ENCODE results near the gene TMEM82. TPM values are rescaled to one million over a fixed set of nuclear protein-coding genes. Genes with fewer than 3 reads are reported as not detected.

TMEM82 gene
- polyA plus RNA-seq, 1 donor = 15.6 TPM

DNA sequence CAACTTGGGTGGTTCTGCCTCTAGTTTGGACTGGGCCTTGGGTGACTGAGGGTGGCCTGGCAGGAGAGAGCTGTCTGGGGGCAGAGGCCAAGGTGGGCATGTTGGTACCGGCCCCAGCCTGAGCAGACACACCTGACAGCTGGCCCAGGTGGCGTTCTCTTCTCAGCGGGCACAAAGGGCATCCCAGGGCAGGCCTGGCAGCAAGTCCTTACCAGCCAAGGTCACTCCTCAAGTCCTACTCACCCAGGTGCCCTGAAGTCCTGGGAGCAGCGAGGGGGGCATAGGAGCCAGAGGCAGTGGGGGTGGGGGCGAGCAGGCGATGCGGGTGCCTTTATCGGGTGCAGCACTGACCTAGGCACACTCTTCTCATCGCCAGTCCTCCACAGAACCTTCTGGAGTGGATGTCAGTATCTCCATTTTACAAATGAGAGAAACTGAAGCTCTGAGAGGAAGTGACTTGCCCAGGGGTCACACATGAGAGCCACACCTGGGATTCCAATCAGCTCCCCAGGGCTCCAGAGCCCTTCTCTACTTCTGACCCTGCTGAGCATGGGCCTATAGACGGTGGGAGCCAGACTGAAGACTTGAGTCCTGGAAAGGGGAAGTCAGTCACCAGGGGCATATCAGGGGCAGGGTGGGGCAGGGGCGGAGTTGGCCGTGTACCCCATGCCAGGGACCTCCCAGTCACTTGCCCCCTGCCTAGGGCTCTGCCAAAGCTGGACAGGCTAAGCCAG, 6.8 kb upstream of the TMEM82 start:
- DNase-seq = no peak
- no CpG with 5 or more reads among the region's 12 CpGs for WGBS (ENCODE audit: insufficient coverage, low lambda C conversion rate)

DNA sequence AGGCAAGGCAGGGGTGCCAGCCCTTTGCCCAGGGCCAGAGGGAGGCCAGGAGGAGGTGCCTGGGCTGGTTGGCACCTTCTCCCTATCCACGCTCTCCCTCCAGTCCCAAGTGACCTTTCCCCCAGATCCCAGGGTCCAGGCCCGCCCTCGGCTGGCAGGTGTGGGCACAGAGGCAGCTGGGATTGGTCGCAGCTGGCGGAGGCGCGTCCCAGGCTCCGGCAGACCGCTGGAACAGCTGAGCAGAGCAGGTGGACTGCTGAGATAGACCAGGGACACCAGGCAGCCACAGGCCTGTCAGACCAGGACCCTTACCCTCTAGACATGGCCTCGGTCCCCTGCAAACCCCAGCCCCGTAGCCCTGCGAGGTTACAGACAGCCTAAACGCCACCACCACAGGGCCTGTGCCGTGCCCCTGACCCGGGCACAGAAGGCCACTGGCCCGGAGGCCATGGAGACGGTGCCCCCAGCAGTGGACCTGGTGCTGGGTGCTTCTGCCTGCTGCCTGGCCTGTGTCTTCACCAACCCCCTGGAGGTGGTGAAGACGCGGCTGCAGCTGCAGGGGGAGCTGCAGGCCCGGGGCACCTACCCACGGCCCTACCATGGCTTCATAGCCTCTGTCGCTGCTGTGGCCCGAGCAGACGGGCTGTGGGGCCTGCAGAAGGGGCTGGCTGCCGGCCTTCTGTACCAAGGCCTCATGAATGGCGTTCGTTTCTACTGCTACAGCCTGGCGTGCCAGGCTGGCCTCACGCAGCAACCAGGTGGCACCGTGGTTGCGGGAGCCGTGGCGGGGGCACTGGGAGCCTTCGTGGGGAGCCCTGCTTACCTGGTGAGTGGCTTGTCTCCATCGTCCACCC, 6.0 kb upstream of the TMEM82 start, which contains the start of gene SLC25A34:
Gene SLC25A34 (plus strand): TSS at position 221 of the 854 bp plus-strand sequence. CDS start 228 bp downstream, at position 449.
- WGBS (ENCODE audit: insufficient coverage, low lambda C conversion rate) = no CpG with 5 or more reads among the region's 35 CpGs

More for the DNA sequence above, 6.8 kb upstream of the TMEM82 start:
- peak overlapping the region; percentile 81 for H3K27ac ChIP-seq (ENCODE audit: low read length)
- H3K4me1 ChIP-seq (ENCODE audit: control insufficient read depth, insufficient read depth, low read length) = peaks cover 34% of the 10 kb centered on the region
- peaks cover 3% of the 10 kb centered on the region for H3K9me3 ChIP-seq (ENCODE audit: control insufficient read depth, low read depth, low read length)
- peaks cover 51% of the 10 kb centered on the region for H3K36me3 ChIP-seq (ENCODE audit: control insufficient read depth, insufficient read depth, low read length)
- H3K4me3 ChIP-seq (ENCODE audit: low read length) = no peak overlapping the region
- H3K27me3 ChIP-seq (ENCODE audit: control insufficient read depth, insufficient read depth, low read length) = no peaks in the 10 kb centered on the region

DNA sequence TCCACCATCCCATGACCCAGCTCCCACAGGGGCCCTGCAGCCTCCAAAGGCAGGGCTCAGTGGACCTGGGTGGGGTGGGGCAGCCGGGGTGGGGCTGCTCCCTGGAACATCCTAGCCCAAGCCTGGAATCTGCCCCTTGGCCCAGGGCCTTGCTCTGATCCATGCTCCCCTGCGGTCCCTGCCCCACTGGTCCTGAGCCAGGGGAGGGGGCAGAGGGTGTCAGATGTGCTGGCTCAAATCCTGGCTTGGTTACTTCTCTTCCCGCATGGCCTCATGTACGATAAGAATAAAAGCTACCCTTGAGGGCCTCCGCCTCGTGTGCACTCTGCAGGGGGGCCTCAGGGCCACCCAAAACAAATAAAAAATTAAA, 5.4 kb upstream of the TMEM82 start:
- Histone ChIP-seq H3K4me3 (ENCODE audit: low read length) (no peak overlapping the region), H3K9me3 (ENCODE audit: control insufficient read depth, low read depth, low read length) (peaks cover 3% of the 10 kb centered on the region), H3K36me3 (ENCODE audit: control insufficient read depth, insufficient read depth, low read length) (peaks cover 37% of the 10 kb centered on the region), H3K4me1 (ENCODE audit: control insufficient read depth, insufficient read depth, low read length) (peaks cover 45% of the 10 kb centered on the region), H3K27me3 (ENCODE audit: control insufficient read depth, insufficient read depth, low read length) (no peaks in the 10 kb centered on the region), H3K27ac (ENCODE audit: low read length) (peak overlapping the region; percentile 81)
- no CpG with 5 or more reads among the region's 6 CpGs for WGBS (ENCODE audit: insufficient coverage, low lambda C conversion rate)
- DNase-seq = peak in 1 of 2 donors; percentile 81

More for the DNA sequence above, 6.0 kb upstream of the TMEM82 start, which contains the start of gene SLC25A34:
- peak within 1 kb of the TSS; percentile 81 for H3K27ac ChIP-seq (ENCODE audit: low read length)
- H3K36me3 ChIP-seq (ENCODE audit: control insufficient read depth, insufficient read depth, low read length) = peaks cover 43% of the 10 kb centered on the region
- H3K27me3 ChIP-seq (ENCODE audit: control insufficient read depth, insufficient read depth, low read length) = no peaks in the 10 kb centered on the region
- DNase-seq = peak; percentile 89 to 94
- peaks cover 39% of the 10 kb centered on the region for H3K4me1 ChIP-seq (ENCODE audit: control insufficient read depth, insufficient read depth, low read length)
- H3K9me3 ChIP-seq (ENCODE audit: control insufficient read depth, low read depth, low read length) = peaks cover 3% of the 10 kb centered on the region
- H3K4me3 ChIP-seq (ENCODE audit: low read length) = peak within 1 kb of the TSS; percentile 5

DNA sequence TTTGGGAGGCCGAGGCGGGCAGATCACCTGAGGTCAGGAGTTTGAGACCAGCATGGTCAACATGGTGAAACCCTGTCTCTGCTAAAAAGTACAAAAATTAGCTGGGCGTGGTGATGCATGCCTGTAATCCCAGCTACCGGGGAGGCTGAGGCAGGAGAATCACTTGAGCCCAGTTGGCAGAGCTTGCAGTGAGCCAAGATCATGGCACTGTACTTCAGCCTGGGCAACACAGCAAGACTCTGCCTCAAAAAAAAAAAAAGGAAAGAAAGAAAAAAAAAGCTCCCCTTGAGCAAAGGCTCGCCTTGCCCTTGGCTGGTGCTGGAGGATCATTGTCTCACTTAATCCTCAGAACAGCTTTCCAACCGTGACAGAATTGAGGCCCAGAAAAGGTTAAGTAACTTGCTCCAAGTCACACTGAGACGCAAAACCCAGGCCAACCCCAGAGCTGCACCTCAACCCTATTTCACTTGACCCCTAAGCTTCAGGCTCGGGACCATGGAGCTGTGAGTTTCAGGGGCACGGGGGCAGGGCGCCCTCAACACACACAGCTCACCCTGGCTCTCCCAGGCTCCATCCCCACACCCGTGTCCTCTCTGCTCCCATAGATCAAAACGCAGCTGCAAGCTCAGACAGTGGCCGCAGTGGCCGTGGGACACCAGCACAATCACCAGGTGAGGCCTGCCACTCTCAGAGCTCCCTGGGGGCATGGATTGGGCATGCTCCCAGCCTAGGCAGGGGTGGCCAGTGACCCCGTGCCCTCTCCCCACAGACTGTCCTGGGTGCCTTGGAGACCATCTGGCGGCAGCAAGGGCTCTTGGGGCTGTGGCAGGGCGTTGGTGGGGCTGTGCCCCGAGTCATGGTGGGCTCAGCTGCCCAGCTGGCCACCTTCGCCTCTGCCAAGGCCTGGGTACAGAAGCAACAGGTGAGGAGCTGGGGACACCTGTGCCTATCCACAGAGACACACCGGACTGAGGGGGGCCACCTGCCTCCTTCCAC, 4.7 kb upstream of the TMEM82 start:
- WGBS (ENCODE audit: insufficient coverage, low lambda C conversion rate) = no CpG with 5 or more reads among the region's 20 CpGs
- Histone ChIP-seq H3K9me3 (ENCODE audit: control insufficient read depth, low read depth, low read length) (peaks cover 3% of the 10 kb centered on the region), H3K27ac (ENCODE audit: low read length) (peak overlapping the region; percentile 13), H3K27me3 (ENCODE audit: control insufficient read depth, insufficient read depth, low read length) (no peaks in the 10 kb centered on the region), H3K4me1 (ENCODE audit: control insufficient read depth, insufficient read depth, low read length) (peaks cover 51% of the 10 kb centered on the region), H3K4me3 (ENCODE audit: low read length) (no peak overlapping the region), H3K36me3 (ENCODE audit: control insufficient read depth, insufficient read depth, low read length) (peaks cover 30% of the 10 kb centered on the region)
- DNase-seq = no peak

DNA sequence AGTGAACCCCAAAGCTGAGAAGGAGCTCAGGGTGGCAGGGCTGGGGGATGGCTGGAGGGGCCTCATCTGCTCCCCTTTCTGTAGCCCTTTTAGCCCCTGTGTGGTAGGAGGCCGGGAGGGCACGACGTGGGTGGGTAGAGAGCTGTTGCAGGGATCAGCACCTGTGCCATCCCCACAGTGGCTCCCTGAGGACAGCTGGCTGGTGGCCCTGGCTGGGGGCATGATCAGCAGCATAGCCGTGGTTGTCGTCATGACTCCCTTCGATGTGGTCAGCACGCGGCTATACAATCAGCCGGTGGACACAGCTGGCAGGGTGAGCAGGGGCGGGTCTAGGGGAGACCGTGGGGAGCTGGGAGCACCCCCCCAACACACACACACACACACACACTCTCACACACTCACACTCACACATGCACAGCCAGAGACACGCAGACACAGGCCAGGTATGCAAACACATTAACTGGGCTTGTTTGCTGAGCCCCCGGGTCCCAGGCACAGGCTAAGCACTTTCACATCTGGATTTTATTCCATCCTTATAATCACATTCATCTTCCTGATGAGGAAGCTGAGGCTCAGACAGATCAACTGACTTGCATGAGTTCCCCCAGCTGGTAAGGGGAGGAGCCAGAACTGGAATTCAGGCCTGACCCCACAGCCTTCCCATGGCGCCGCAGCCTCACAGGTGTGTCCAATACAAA, 3.7 kb upstream of the TMEM82 start:
- no peak for DNase-seq
- Histone ChIP-seq H3K27ac (ENCODE audit: low read length) (no peak overlapping the region), H3K4me1 (ENCODE audit: control insufficient read depth, insufficient read depth, low read length) (peaks cover 58% of the 10 kb centered on the region), H3K36me3 (ENCODE audit: control insufficient read depth, insufficient read depth, low read length) (peaks cover 21% of the 10 kb centered on the region), H3K27me3 (ENCODE audit: control insufficient read depth, insufficient read depth, low read length) (no peaks in the 10 kb centered on the region), H3K9me3 (ENCODE audit: control insufficient read depth, low read depth, low read length) (peaks cover 7% of the 10 kb centered on the region), H3K4me3 (ENCODE audit: low read length) (no peak overlapping the region)
- no CpG with 5 or more reads among the region's 15 CpGs for WGBS (ENCODE audit: insufficient coverage, low lambda C conversion rate)

DNA sequence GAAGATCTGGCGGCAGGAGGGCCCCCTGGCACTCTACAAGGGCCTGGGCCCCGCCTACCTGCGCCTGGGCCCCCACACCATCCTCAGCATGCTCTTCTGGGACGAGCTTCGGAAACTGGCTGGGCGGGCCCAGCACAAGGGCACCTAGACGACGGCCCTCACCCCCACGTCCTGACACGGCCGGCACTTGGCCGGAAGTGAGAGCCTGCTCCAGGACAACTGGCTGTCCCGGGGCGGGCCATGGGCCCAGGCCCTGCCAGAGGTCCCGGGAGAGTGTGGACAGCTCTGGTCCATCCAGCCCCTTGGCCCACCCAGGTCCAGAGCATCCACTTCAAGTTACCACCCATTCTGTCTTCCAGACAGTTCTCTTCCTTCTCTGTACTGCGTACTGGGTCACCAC, 3.0 kb upstream of the TMEM82 start:
- no peak overlapping the region for H3K4me3 ChIP-seq (ENCODE audit: low read length)
- peaks cover 58% of the 10 kb centered on the region for H3K4me1 ChIP-seq (ENCODE audit: control insufficient read depth, insufficient read depth, low read length)
- no peak for DNase-seq
- WGBS (ENCODE audit: insufficient coverage, low lambda C conversion rate) = no CpG with 5 or more reads among the region's 16 CpGs
- H3K36me3 ChIP-seq (ENCODE audit: control insufficient read depth, insufficient read depth, low read length) = peaks cover 14% of the 10 kb centered on the region
- no peak overlapping the region for H3K27ac ChIP-seq (ENCODE audit: low read length)
- no peaks in the 10 kb centered on the region for H3K27me3 ChIP-seq (ENCODE audit: control insufficient read depth, insufficient read depth, low read length)
- peaks cover 3% of the 10 kb centered on the region for H3K9me3 ChIP-seq (ENCODE audit: control insufficient read depth, low read depth, low read length)

DNA sequence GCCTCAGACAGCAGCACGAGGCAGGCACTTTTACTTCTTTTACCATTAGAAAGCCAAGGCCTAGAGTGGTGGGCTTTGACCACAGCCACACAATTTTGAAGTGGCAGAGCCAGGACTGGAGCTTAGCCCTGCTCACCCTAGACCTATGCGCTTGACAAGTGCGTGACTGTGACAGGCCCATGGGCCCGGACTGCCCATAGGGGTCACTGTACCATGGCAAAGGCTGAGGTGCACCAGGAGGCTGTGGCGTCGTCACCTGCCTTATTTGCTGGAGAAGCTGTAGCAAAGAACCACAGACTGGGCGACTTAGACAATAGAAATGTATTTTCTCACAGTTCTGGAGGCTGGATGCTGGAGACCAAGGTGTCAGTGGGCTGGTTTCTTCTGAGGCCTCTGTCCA, 2.6 kb upstream of the TMEM82 start:
- Histone ChIP-seq H3K4me3 (ENCODE audit: low read length) (no peak overlapping the region), H3K9me3 (ENCODE audit: control insufficient read depth, low read depth, low read length) (peaks cover 3% of the 10 kb centered on the region), H3K27me3 (ENCODE audit: control insufficient read depth, insufficient read depth, low read length) (no peaks in the 10 kb centered on the region), H3K4me1 (ENCODE audit: control insufficient read depth, insufficient read depth, low read length) (peaks cover 56% of the 10 kb centered on the region), H3K36me3 (ENCODE audit: control insufficient read depth, insufficient read depth, low read length) (peaks cover 10% of the 10 kb centered on the region), H3K27ac (ENCODE audit: low read length) (no peak overlapping the region)
- DNase-seq = no peak
- 100% methylated on average over 1 of the region's 7 CpGs for WGBS (ENCODE audit: insufficient coverage, low lambda C conversion rate)

DNA sequence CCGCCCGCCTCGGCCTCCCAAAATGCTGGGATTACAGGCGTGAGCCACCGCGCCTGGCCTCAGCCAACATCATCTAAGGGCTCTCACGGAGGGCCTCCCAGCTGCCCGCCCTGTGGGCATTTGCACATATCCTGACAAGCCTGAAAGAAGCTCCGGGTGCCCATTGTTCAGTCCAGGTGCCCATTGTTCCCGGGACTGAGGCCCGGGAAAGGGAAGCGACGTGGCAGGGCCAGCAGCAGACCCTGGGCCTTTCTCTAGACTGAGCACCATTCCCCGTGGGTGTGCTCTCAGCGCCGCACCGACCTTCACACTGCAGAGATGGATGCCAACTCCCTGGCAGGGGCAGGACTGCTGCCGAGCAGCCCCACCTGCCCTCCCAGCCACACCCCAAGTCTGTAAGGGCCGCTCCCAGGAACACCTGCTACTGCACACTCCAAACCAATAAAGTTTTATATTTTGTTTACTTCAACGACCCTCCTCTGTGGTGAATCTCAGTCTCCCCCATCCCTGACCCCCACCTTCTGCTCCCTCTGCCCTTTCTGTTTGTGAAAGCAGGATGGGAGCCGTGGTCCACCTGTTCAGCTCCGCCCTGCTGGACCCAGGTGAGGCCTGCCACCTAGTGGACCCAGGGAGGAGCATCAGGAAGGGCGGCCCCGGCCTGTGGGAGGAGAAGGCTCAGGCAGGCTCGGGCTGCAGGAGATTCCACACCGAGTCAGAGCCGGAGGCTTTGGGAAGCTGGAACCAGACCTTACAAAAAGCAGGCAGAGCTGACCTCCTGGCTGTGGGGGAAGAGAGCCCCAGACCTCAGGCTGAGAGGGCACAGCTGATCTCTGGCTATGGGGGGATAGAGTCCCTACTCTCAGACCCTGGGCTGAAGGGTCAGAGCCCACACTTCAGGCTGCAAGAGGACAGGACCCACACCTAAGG, 1.1 kb upstream of the TMEM82 start:
- peak; percentile 88 to 89 for DNase-seq
- peaks cover 7% of the 10 kb centered on the region for H3K36me3 ChIP-seq (ENCODE audit: control insufficient read depth, insufficient read depth, low read length)
- no peaks in the 10 kb centered on the region for H3K27me3 ChIP-seq (ENCODE audit: control insufficient read depth, insufficient read depth, low read length)
- H3K4me3 ChIP-seq (ENCODE audit: low read length) = no peak overlapping the region
- peaks cover 3% of the 10 kb centered on the region for H3K9me3 ChIP-seq (ENCODE audit: control insufficient read depth, low read depth, low read length)
- WGBS (ENCODE audit: insufficient coverage, low lambda C conversion rate) = no CpG with 5 or more reads among the region's 27 CpGs
- peaks cover 41% of the 10 kb centered on the region for H3K4me1 ChIP-seq (ENCODE audit: control insufficient read depth, insufficient read depth, low read length)
- peak overlapping the region; percentile 92 for H3K27ac ChIP-seq (ENCODE audit: low read length)
